ENCODE measurements around the gene HPS5. TPM values are rescaled to one million over a fixed set of nuclear protein-coding genes. Genes with fewer than 3 reads are reported as not detected.
A peak's percentile ranks its signal among the peaks of the same experiment; 100 is the strongest.

Gene HPS5
- total RNA-seq, 1 experiment from 2014 or later, result 15.4 TPM

DNA sequence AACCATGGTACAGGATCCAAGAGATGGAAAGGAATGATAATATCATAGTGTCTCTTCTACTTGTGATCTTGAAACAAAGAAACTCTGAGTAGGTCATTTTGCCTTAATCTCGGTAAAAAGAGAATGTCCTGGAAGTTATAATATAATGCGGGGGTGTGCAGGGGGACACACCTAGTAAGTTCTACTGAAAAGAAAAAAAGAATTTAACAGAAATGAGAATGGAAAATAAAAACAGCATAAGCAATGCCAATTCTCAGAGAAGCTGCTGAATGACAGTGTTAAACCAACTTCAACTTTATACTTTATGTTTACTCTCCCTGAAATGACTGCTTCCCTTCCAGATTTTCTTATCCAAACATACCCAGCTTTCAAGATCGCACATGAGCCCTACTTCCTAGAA, 2.0 kb downstream of the HPS5 start:
- H2BK15ac ChIP-seq (ENCODE audit: low read depth, low read length), result no peak overlapping the region
- H3K27me3 Mint-ChIP-seq (ENCODE audit: low read depth), result no peaks in the 10 kb centered on the region
- peak overlapping the region in 1 of 3 experiments; percentile 42; a peak in 3 of 7 replicates for H3K27ac Mint-ChIP-seq
- H2BK20ac ChIP-seq (ENCODE audit: low read depth, low read length, poor library complexity, severe bottlenecking), result no peak overlapping the region
- H3K4me2 ChIP-seq (ENCODE audit: insufficient read depth, insufficient read length, low read length), result peak overlapping the region; percentile 98
- H4K91ac ChIP-seq (ENCODE audit: insufficient read length, low read depth, low read length), result no peak overlapping the region
- H3K23me2 ChIP-seq (ENCODE audit: insufficient read length, low read depth, low read length, poor library complexity, severe bottlenecking), result peaks cover 7% of the 10 kb centered on the region
- no peak overlapping the region for H3K14ac ChIP-seq (ENCODE audit: insufficient read depth, low read length)
- no peak overlapping the region for H3K27ac ChIP-seq (ENCODE audit: insufficient read length, low read depth, low read length)
- H2AFZ ChIP-seq (ENCODE audit: low read length), result no peak overlapping the region
- H3K18ac ChIP-seq (ENCODE audit: insufficient read length, low read depth, low read length), result no peak overlapping the region
- no peaks in the 10 kb centered on the region for H3K27me3 ChIP-seq (ENCODE audit: insufficient read depth, low read length)
- H3K23ac ChIP-seq (ENCODE audit: insufficient read length, low read depth, low read length), result no peak overlapping the region
- TF ChIP-seq, protein P1, sequence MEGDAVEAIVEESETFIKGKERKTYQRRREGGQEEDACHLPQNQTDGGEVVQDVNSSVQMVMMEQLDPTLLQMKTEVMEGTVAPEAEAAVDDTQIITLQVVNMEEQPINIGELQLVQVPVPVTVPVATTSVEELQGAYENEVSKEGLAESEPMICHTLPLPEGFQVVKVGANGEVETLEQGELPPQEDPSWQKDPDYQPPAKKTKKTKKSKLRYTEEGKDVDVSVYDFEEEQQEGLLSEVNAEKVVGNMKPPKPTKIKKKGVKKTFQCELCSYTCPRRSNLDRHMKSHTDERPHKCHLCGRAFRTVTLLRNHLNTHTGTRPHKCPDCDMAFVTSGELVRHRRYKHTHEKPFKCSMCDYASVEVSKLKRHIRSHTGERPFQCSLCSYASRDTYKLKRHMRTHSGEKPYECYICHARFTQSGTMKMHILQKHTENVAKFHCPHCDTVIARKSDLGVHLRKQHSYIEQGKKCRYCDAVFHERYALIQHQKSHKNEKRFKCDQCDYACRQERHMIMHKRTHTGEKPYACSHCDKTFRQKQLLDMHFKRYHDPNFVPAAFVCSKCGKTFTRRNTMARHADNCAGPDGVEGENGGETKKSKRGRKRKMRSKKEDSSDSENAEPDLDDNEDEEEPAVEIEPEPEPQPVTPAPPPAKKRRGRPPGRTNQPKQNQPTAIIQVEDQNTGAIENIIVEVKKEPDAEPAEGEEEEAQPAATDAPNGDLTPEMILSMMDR (conservative IDR thresholded peaks at IDR 0.05), result no peak
- H4K20me1 ChIP-seq (ENCODE audit: control insufficient read depth, insufficient read depth, insufficient read length), result no peaks in the 10 kb centered on the region
- no peak overlapping the region for H3T11ph ChIP-seq (ENCODE audit: low read length)
- peaks cover 26 to 35% of the 10 kb centered on the region in 2 experiments for H3K4me1 Mint-ChIP-seq
- H2BK12ac ChIP-seq (ENCODE audit: insufficient read length, low read depth, low read length), result no peak overlapping the region
- H3K9me3 Mint-ChIP-seq, result no peaks in the 10 kb centered on the region; a peak in 1 of 5 replicates
- H3K4ac ChIP-seq (ENCODE audit: low read depth, low read length), result no peak overlapping the region
- no peak overlapping the region for H2BK5ac ChIP-seq (ENCODE audit: insufficient read length, low read length)
- peaks cover 2 to 16% (median 9%) of the 10 kb centered on the region in 3 experiments; a peak in 5 of 7 replicates for H3K36me3 Mint-ChIP-seq (ENCODE audit: insufficient read depth in 1 of 3, low read depth in 3 of 3)
- H3K56ac ChIP-seq (ENCODE audit: insufficient read length, low read depth, low read length), result no peak overlapping the region
- H3K79me1 ChIP-seq (ENCODE audit: insufficient read depth, low read depth, low read length, poor library complexity, severe bottlenecking), result peaks cover 4% of the 10 kb centered on the region
- DNase-seq, result no peak
- no peak overlapping the region for H3K9ac ChIP-seq (ENCODE audit: extremely low read depth, insufficient read length, low read length)
- H2BK120ac ChIP-seq (ENCODE audit: low read depth, low read length, poor library complexity, severe bottlenecking), result no peak overlapping the region
- H4K8ac ChIP-seq (replicated peaks; ENCODE audit: insufficient read length, low read depth, low read length), result no peak overlapping the region
- H3K4me1 ChIP-seq (ENCODE audit: insufficient read depth, low read length), result no peaks in the 10 kb centered on the region; the same call in 1 of the 2 replicates
- peak overlapping the region in 1 of 2 experiments; percentile 30; a peak in 1 of 5 replicates for H3K4me3 Mint-ChIP-seq
- peaks cover 32% of the 10 kb centered on the region; the same call in 1 of the 2 replicates for H3K79me2 ChIP-seq (ENCODE audit: insufficient read depth, low read length)
- no peak overlapping the region for H4K5ac ChIP-seq (ENCODE audit: insufficient read length, low read depth, low read length)
- no CpG with 5 or more reads among the region's 3 CpGs for WGBS (ENCODE audit: extremely low coverage, insufficient read length, low lambda C conversion rate)
- no peak overlapping the region for H2AK5ac ChIP-seq (ENCODE audit: insufficient read length, low read length)
- no peaks in the 10 kb centered on the region for H3K9me3 ChIP-seq (ENCODE audit: control insufficient read depth, low read depth, low read length)

Data from H9 (cell line).